IgD-negative memory B cell (primary cell): Measurements from ENCODE around the gene CHMP2B. TPM values are rescaled to one million over a fixed set of nuclear protein-coding genes. Genes with fewer than 3 reads are reported as not detected.
A peak's percentile ranks its signal among the peaks of the same experiment; 100 is the strongest.

Source experiments
- H3K27ac Mint-ChIP-seq, 3 donors: one replicate each; pipeline ENCODE4 v1.8.0; 2020 to 2022; ENCODE audit warnings: mild to moderate bottlenecking in 3 of 3, mixed read lengths in 3 of 3, moderate library complexity in 1 of 3
- H3K27me3 Mint-ChIP-seq: one replicate; pipeline ENCODE4 v1.8.0; 2021; ENCODE audit warnings: mixed read lengths
- H3K36me3 Mint-ChIP-seq: one replicate; pipeline ENCODE4 v1.8.0; 2020; ENCODE audit warnings: mild to moderate bottlenecking, mixed read lengths
- H3K4me1 Mint-ChIP-seq, 3 donors: one replicate each; pipeline ENCODE4 v1.8.0; 2020 to 2022; ENCODE audit warnings: mixed read lengths in 3 of 3, mild to moderate bottlenecking in 1 of 3
- H3K4me3 Mint-ChIP-seq, 4 donors: one replicate each; pipeline ENCODE4 v1.8.0; 2020 to 2022; ENCODE audit warnings: mild to moderate bottlenecking in 4 of 4, mixed read lengths in 4 of 4, moderate library complexity in 3 of 4
- H3K9me3 Mint-ChIP-seq, 3 donors: one replicate each; pipeline ENCODE4 v1.8.0; 2020 to 2021; ENCODE audit warnings: mixed read lengths in 3 of 3, mild to moderate bottlenecking in 1 of 3
- polyA plus RNA-seq: library from polyadenylated mRNA; unstranded; fragments of 300-500 nt; fragmentation: Illumina TruSeq; gene quantifications from one replicate; pipeline ENCODE4 v1.2.3, GENCODE V29; 2021

Gene CHMP2B, protein sequence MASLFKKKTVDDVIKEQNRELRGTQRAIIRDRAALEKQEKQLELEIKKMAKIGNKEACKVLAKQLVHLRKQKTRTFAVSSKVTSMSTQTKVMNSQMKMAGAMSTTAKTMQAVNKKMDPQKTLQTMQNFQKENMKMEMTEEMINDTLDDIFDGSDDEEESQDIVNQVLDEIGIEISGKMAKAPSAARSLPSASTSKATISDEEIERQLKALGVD
- polyA plus RNA-seq: 59.2 TPM

DNA sequence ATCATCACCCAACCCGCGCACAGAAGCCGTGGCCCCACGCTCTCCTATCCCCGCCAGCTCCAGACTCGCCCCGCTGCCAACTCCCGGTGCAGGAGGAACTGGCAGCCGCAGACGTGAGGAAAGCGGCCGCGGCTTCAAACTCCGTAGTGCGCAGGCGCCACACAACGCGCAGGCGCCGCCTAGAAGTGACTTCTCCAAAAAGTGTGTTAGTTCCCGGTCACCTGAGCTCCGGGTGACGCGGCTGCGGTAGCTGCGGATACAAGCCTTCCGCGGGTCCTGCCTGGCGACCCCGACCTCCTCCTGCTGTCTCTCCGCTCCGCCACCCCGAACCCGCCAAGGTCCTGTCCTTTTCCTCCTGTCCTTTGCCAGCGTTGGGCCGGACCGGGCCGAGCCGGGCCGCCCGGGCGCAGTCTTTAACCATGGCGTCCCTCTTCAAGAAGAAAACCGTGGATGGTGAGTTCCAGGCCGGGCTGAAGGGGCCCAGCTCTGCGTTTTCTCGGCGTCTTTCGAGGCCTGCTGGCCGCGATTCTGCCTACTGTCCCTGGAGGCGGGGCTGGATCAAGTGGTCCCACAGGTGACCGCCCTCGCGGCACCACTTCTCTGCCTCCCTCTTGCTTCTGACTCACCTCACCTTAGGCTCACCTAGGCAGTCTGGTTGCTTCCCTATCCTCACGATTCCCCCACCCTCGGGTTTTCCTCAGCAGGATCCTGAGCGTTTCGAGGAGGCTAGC lies at the start of gene CHMP2B:
TSS of gene CHMP2B (plus strand) at position 206 of the 731 bp plus-strand sequence. CDS start at position 420, 214 bp downstream.
- Mint-ChIP-seq H3K27ac (peak within 1 kb of the TSS; percentile 98 to 99 (median 99)), H3K27me3 (peaks cover 5% of the 10 kb centered on the region), H3K36me3 (peaks cover 6% of the 10 kb centered on the region), H3K9me3 (peaks cover 2 to 4% (median 2%) of the 10 kb centered on the region in 3 donors), H3K4me1 (peaks cover 34 to 41% (median 37%) of the 10 kb centered on the region in 3 donors), H3K4me3 (peak within 1 kb of the TSS; percentile 99 to 100 (median 100))

DNA sequence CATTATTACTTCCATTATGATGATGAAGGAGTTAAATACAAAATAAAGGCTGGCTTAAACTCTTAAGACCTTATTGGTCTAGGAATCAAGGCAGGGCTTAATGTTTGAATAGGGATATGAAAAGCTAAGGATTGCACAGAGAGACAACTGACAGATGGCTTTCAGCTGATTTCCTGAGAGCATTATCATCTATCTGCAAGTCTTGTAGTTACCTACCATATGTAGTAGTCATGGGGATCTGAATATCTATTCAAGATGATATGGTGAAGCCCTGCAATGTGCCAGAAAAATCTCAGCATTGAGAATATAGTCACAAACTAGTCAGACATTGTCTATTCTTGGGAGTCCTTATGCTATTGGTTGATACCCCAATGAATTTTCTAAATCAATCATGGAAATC lies 47.5 kb upstream of the CHMP2B start:
- Mint-ChIP-seq H3K27ac (no peak overlapping the region), H3K4me1 (no peaks in the 10 kb centered on the region), H3K36me3 (peaks cover 1% of the 10 kb centered on the region), H3K9me3 (peaks cover 0 to 2% (median 0%) of the 10 kb centered on the region in 3 donors), H3K27me3 (peaks cover 8% of the 10 kb centered on the region), H3K4me3 (no peak overlapping the region)

DNA sequence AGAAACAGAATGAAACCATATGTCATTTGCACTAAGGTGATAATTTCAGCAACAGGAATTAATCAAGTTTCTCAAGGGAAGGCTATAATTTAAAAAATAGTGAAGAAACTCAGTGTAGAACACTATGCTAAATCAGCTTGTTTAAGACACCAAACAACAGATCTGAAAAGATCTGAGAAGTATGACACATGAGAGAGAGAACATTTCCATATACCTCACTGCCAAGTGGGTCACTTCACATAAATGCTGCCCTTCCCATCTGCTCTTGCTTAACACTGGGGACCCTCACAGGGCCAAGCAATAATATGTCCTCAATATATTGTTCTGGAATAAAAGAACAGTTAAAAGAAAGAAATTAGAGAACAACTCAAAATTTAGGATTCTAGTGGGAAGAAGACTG lies 45.6 kb upstream of the CHMP2B start:
- no peaks in the 10 kb centered on the region for H3K4me1 Mint-ChIP-seq
- H3K9me3 Mint-ChIP-seq: peaks cover 0 to 2% (median 0%) of the 10 kb centered on the region in 3 donors
- peaks cover 1% of the 10 kb centered on the region for H3K36me3 Mint-ChIP-seq

DNA sequence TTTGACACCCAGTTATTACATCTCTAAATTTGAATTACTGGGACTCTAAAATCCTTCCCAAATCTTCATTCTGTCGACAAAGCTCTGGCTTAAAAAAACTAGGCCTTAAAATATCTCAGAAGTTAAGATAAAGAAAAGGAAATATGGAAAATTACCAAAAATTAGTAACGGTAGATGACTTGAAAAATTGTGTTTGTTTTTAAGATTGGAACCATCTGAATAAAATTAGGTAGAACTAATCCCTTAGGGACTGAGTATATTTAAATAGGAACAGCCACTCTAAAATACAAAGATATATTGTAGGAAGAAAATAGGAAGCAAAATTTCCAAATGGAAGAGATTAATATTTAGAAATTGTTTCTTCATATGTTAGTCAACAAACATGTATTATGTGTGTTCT lies 45.1 kb upstream of the CHMP2B start:
- H3K9me3 Mint-ChIP-seq: peaks cover 0 to 2% (median 0%) of the 10 kb centered on the region in 3 donors
- no peaks in the 10 kb centered on the region for H3K4me1 Mint-ChIP-seq
- H3K4me3 Mint-ChIP-seq: no peak overlapping the region
- H3K27ac Mint-ChIP-seq: no peak overlapping the region
- H3K36me3 Mint-ChIP-seq: peaks cover 1% of the 10 kb centered on the region
- H3K27me3 Mint-ChIP-seq: peaks cover 9% of the 10 kb centered on the region

More for the DNA sequence above, 45.6 kb upstream of the CHMP2B start:
- Mint-ChIP-seq H3K4me3 (no peak overlapping the region), H3K27ac (no peak overlapping the region), H3K27me3 (peaks cover 9% of the 10 kb centered on the region)

DNA sequence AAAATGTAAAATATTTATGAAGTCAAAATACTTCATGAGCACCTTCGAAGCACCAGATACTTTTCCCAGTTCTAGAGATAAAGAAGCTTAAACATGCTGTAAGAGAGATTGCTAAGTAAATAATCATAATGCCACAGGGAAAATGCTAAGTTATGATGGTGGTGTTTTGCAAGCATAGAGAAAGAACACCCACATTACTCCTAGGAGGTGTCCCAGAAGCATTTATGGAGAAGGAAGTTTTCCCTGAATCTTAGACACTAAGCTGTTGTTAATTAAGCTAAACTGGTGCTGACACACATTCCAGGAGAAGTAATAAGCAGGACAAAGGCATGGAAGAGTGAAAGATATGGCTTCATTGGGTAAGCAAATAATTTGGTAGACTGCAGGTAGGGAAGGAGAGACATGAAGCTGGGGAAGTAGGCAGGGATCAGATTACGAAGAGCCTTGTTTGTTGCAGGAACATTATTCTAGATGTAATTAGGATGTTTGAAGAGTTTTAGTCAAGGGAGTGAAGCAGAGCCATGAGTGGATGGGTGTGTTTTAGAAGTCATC lies 40.4 kb upstream of the CHMP2B start:
- Mint-ChIP-seq H3K27ac (no peak overlapping the region), H3K27me3 (peaks cover 4% of the 10 kb centered on the region), H3K9me3 (no peaks in the 10 kb centered on the region), H3K36me3 (no peaks in the 10 kb centered on the region), H3K4me1 (no peaks in the 10 kb centered on the region), H3K4me3 (no peak overlapping the region)

DNA sequence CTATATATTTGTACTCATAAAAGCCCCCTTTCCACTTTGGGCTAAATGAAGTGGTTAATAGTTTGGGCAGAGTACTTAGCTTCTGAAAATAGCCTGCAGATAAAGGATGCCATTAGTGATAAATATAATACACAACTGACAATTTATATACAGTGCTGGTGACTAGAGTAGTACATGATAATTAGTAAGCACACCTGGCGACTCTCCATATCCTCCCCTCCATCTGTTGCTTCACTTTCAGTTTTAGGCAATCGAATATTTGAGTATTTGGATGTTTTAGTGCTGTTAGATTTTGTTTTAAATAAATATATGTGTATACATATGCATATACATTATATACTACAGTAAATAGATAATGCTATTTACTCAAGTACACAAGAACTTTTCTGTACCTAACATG lies 35.9 kb upstream of the CHMP2B start:
- Mint-ChIP-seq H3K9me3 (peaks cover 0 to 10% (median 4%) of the 10 kb centered on the region in 3 donors), H3K36me3 (no peaks in the 10 kb centered on the region), H3K4me1 (no peaks in the 10 kb centered on the region), H3K4me3 (no peak overlapping the region), H3K27me3 (no peaks in the 10 kb centered on the region), H3K27ac (no peak overlapping the region)

DNA sequence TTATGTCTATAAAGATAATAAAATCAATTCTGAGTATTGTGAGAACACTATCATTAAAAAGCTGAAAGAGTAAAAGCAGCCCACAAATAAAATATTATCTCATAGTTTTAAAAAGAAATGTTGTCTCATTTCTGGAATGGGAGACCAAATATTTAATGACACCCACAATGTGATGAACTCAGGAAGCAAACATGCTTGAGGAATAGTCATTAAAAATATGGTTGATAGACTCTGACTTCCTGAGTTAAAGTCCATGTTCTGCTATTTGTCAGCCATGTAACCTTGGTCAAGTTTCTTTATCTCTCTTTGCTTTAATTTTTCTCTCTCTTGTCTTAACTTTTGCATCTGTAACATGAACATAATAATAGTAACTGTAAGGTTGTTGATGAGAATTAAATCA lies 35.5 kb upstream of the CHMP2B start:
- Mint-ChIP-seq H3K4me3 (no peak overlapping the region), H3K36me3 (no peaks in the 10 kb centered on the region), H3K4me1 (no peaks in the 10 kb centered on the region), H3K27me3 (no peaks in the 10 kb centered on the region), H3K9me3 (peaks cover 0 to 14% (median 6%) of the 10 kb centered on the region in 3 donors), H3K27ac (no peak overlapping the region)

DNA sequence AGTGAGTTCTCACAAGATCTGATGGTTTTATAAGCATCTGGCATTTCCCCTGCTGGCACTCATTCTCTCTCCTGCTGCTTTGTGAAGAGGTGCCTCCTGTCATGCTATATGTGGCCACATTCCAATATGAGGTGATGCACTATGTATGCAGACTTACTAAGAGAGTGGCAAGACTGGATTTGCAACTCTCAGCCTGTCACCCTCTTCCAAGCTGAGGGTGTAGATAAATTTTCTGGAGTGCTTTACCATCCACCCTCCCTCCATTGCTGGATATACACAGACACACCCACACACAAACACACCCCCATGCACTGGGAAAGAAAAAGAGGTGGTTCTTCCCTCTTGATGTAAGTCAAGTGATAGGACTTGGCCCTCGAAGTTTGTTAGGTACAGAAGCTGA lies 30.2 kb upstream of the CHMP2B start:
- Mint-ChIP-seq H3K36me3 (no peaks in the 10 kb centered on the region), H3K27ac (no peak overlapping the region), H3K4me1 (no peaks in the 10 kb centered on the region), H3K27me3 (peaks cover 2% of the 10 kb centered on the region), H3K9me3 (peaks cover 0 to 18% (median 6%) of the 10 kb centered on the region in 3 donors), H3K4me3 (no peak overlapping the region)

DNA sequence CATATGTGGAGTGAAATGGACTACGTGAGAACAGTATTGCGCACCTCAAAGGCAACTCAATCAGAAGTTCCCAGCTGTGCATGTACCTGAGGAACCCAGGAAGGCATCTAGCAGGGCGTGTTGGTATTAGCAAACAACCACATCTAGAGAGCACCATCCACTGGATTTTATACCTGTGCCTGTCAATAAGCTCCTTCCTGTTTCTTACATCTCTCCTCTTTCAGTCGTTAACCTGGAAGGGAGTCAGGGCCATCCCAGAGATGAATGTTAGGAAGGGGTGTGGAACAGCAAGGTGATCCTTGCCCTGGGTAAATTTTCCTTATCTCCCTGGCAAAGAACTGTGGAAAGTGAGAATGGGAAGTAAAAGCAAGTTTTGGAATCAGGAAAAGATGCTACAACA lies 29.6 kb upstream of the CHMP2B start:
- no peak overlapping the region for H3K4me3 Mint-ChIP-seq
- peaks cover 0 to 18% (median 6%) of the 10 kb centered on the region in 3 donors for H3K9me3 Mint-ChIP-seq
- H3K4me1 Mint-ChIP-seq: no peaks in the 10 kb centered on the region
- H3K27ac Mint-ChIP-seq: no peak overlapping the region
- no peaks in the 10 kb centered on the region for H3K36me3 Mint-ChIP-seq
- H3K27me3 Mint-ChIP-seq: peaks cover 2% of the 10 kb centered on the region

DNA sequence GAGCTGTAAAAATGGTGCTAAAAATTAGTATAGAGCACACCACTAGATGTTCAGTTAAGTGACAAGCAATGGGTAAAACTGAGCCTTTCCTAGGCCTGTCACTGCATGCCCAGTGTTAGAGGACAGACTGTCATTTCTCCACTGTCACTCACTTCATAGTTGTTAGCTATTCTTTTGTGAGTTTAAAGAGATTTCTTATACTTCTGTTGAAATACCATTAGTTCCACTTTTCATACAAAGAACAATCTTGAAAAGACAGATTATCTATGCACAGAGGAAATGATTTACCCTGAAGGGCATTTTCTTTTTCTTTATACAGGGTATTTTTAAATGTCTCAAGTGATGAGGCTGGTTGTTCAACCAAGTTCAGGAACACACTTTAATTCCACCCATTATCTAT lies 28.3 kb upstream of the CHMP2B start:
- Mint-ChIP-seq H3K9me3 (peaks cover 0 to 18% (median 6%) of the 10 kb centered on the region in 3 donors), H3K4me3 (no peak overlapping the region), H3K4me1 (no peaks in the 10 kb centered on the region), H3K27me3 (peaks cover 6% of the 10 kb centered on the region), H3K27ac (no peak overlapping the region), H3K36me3 (no peaks in the 10 kb centered on the region)

DNA sequence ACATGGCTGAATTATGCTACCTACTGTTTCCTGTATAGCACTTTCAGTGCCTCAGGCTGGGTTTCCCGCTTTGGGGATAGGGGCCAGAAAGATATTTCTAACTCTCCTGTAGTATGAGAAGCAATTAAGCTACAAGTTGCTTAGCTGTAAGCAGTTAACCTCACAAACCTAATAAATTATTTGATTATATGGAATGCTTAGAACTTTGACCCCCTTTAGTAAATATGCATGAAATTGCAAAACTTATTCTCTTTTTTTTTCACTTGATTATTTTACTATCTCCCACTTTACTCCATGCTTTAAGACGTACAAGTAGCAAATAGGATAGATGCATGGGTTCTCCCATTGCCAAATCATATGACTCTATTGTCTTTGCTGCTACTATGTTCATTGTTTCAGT lies 27.5 kb upstream of the CHMP2B start:
- Mint-ChIP-seq H3K4me1 (no peaks in the 10 kb centered on the region), H3K4me3 (no peak overlapping the region), H3K9me3 (peaks cover 0 to 17% (median 6%) of the 10 kb centered on the region in 3 donors), H3K36me3 (no peaks in the 10 kb centered on the region), H3K27me3 (peaks cover 6% of the 10 kb centered on the region), H3K27ac (no peak overlapping the region)

DNA sequence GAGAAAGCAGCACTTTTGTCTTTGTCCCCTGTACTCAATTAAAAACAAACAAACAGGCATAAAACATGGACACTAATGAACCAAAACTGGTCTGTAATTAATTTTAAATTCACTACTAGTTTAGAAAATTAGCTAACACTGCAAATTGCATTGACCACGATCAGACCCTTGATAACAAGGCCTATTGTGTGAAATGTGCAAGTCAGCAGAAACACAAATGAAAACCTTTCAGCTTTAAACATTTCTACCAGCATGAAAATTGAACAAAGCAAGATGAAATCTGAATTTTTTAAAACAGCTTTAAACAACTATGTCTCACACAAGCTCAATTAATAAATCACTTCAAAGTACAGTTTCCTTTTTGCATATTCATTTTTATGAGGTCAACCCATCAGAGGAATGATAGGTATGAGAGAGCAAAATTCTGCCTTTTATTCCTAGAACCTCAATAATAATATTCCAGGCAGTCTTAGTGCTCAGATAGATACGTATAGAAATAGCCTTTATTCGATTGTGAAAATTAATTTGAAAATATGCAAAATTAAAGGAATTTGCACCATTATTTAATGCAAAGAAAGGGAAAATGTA lies 27.0 kb upstream of the CHMP2B start:
- Mint-ChIP-seq H3K4me1 (no peaks in the 10 kb centered on the region), H3K36me3 (no peaks in the 10 kb centered on the region), H3K27me3 (peaks cover 6% of the 10 kb centered on the region), H3K4me3 (no peak overlapping the region), H3K27ac (no peak overlapping the region), H3K9me3 (peaks cover 0 to 12% (median 5%) of the 10 kb centered on the region in 3 donors)

DNA sequence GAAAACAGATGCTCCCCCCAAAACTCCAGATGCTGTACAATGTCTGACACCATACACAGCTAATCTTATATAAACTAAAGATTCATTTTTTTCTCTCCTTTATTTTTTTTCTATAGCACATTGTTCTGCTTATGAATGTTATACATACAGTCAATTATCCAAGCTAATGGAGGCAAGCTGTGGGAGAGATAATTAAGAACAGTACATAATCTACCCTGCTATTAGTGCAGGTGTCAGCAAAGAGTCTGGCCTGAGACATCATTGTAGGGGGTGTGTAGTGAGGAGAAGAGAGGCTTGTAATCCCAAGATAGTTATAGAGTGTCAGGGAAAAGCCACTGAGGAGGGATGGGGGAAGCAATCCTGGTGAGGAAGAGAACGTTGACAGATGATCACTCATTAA lies 25.4 kb upstream of the CHMP2B start:
- Mint-ChIP-seq H3K9me3 (peaks cover 0 to 3% (median 0%) of the 10 kb centered on the region in 3 donors), H3K4me1 (no peaks in the 10 kb centered on the region), H3K4me3 (no peak overlapping the region), H3K27ac (no peak overlapping the region), H3K27me3 (peaks cover 8% of the 10 kb centered on the region), H3K36me3 (no peaks in the 10 kb centered on the region)

DNA sequence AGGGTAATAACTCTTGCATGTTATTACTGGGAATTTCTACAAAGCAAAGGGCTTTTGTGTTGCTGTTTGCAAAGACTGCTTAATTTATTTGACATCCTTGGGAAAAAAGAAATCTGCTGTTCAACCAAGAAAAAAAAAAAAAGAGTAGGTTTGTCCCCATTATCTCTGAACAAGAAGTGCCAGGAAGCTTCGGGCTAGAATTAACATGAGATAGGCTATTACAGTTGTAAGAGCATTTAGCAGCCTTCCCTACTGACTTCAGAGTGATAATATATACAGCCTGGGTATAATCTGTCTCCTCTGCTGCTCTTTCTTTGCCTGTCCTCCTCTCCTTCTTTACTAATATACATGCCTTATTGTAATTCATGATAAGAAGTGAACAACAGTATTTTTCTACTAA lies 23.3 kb upstream of the CHMP2B start:
- Mint-ChIP-seq H3K27me3 (peaks cover 8% of the 10 kb centered on the region), H3K27ac (no peak overlapping the region), H3K9me3 (no peaks in the 10 kb centered on the region)

DNA sequence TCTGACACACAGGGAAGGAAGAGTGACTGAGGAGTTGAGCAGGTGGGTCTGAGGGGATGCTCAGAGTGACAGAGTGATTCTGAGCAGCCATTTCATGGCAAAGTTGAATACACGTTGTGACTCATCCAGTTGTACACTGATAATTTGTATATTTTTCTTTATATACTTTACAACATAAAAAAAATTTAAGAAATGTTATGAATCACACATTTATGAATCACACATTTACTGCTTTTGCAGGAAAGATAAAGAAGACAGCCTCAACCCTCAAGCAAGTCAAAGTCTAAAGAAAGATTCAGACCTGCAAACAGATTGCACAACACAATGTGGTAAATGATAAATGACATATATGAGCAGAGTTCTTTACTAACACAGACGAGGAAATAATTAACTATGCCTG lies 21.0 kb upstream of the CHMP2B start:
- no peaks in the 10 kb centered on the region for H3K9me3 Mint-ChIP-seq

More for the DNA sequence above, 23.3 kb upstream of the CHMP2B start:
- Mint-ChIP-seq H3K36me3 (no peaks in the 10 kb centered on the region), H3K4me3 (no peak overlapping the region), H3K4me1 (no peaks in the 10 kb centered on the region)

More for the DNA sequence above, 21.0 kb upstream of the CHMP2B start:
- Mint-ChIP-seq H3K27me3 (peaks cover 8% of the 10 kb centered on the region), H3K4me3 (no peak overlapping the region), H3K27ac (no peak overlapping the region), H3K4me1 (no peaks in the 10 kb centered on the region), H3K36me3 (no peaks in the 10 kb centered on the region)
